Mononuclear cell (primary cell): ENCODE measurements around the gene CSNK1G1. TPM values are rescaled to one million over a fixed set of nuclear protein-coding genes. Genes with fewer than 3 reads are reported as not detected.

Experiments used
- H3K27me3 ChIP-seq: 2 replicates; pipeline ENCODE4 v1.6.0; 2011; ENCODE audit warnings: low read length, control low read depth; ENCODE audit not compliant: insufficient read depth
- H3K4me1 ChIP-seq: 2 replicates; pipeline ENCODE4 v1.5.1; 2011; ENCODE audit warnings: mild to moderate bottlenecking, low read length, control low read depth; ENCODE audit not compliant: insufficient read depth
- H3K4me3 ChIP-seq: 2 replicates; pipeline ENCODE4 v1.5.1; 2011; ENCODE audit warnings: mild to moderate bottlenecking, low read length, moderate library complexity
- H3K9me3 ChIP-seq: 2 replicates; pipeline ENCODE4 v1.5.1; 2011; ENCODE audit warnings: low read depth, mild to moderate bottlenecking, control low read depth, low read length
- total RNA-seq: library from RNA; depleted of rRNA; stranded (reverse); fragments of >200 nt; gene quantifications from one replicate; pipeline ENCODE4 v1.2.3, GENCODE V29; 2012

The CSNK1G1 gene
- total RNA-seq, 1 donor = 16.1 TPM

DNA sequence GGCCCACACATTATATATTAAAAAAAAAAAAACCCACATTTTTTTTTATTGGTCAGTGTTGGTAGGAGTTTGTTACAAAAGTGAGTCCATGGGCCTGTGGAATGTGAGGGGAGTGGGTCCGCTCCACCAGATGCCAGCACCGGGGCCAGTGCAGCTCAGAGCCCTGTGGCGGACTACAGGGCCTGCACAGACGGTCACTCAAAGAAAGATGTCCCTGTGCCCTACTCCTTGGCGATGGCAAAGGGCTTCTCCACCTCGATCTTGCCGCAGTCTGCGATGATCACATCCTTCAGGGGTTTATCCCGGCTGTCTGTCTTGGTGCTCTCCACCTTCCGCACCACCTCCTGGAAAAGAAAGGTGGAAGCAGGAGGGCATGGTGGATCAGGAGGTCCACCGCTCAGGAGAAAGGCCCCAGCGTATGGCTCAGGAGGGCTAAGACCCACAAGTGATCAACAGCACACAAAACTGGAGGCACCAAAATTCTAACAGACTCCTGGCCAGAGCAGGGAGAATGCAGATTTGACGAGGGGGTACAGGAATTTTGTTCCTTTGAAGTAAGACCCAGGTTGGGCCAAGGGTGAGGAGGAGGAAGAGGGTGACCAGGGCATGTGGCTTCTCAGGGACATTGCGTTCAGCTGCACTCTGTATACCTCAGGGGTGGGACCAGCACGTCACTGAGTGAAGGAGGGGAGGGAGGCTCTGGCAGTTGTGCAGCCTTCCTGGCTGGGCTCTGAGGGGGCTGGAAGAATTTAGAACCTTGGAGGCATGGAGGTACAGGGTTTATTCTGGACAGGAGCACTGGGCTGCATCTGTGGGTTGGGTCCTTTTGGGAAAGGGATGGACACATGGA is 199.9 kb downstream of the CSNK1G1 start:
- Histone ChIP-seq H3K4me3 (no peak overlapping the region), H3K4me1 (peaks cover 65% of the 10 kb centered on the region), H3K9me3 (no peaks in the 10 kb centered on the region), H3K27me3 (peaks cover 18% of the 10 kb centered on the region)

DNA sequence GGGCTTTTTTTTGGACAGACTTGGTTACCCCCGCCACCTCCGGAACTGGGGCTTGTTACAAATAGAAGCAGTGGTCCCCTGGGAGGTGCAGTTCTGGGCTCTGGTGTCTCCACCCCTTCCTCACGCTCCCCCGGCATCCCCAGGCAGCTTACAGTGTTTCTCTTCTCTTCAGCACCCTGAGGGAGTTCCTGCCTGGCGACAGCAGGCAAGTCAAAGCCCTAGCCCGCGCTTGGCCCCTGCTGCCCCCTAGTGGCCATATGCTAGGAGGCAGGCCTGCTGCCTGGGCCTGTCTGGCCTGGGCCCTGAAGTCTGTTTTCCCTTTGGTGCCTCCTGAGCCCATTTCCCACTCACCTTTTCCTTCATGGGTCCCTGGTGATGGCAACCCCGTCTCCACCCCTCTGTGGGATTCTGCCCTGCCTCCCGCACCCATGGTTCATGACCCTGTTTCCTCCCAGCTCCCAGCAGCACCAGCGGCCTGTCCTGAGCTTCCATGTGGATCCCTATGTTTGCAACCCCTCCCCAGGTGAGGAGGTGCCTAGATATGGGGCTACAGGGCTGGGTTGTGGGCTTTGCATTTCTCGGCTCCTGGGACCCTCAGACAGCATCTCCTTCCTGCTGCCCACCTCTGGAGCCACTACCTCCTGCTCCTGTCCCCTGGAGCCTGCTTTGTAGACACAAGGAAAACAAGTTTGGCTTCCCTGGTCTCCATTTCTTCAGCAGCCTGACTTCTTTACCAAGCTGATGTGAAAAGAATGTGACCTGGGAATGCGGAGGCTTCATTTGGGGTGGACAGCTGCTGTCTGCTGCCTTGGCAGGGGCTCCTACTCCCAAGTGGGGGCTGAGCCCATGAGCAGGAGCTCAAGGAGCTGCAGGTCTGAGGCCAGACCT is 202.2 kb downstream of the CSNK1G1 start:
- Histone ChIP-seq H3K4me1 (peaks cover 61% of the 10 kb centered on the region), H3K4me3 (peak overlapping the region; percentile 41), H3K9me3 (no peaks in the 10 kb centered on the region), H3K27me3 (peaks cover 18% of the 10 kb centered on the region)

DNA sequence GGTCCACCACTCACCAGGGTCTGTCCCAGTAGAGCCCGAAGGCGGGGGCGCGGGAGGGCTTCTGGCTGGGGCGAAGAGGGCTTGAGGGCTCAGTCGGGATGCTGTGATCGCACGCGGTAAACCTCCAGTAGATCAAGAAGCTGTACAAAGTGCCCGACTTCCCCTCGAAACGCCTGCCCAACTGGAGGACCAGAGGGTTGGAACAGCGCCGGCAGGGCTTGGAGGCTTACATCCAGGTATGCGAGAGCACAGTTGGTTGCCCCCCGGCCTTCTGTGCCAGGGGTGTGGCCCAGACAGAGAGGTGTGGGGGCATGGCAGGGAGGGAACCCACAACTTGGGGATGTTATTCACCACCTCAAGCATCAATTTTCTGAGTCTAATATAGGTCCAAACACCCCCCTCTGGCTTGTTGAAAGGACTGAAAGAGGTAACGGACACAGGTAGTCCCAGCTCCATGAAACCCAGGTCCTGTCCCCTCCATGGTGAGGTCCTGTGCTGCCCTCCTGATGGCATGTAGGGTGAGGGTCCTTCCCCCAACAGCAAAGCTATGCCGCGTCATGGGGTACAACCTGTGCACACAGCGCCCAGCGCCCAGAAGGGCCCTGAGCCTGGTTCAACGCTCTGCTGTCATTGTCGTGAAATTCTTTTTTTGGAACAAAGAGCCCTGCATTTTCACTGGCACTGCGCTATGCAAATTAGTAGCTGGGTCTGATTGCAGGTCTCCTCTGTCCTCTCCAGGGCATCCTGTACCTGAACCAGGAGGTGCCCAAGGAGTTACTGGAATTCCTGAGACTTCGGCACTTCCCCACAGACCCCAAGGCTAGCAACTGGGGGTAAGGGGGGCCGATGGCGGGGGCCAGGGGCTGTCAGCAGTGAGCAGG is 203.2 kb downstream of the CSNK1G1 start:
- Histone ChIP-seq H3K4me1 (peaks cover 53% of the 10 kb centered on the region), H3K27me3 (peaks cover 18% of the 10 kb centered on the region), H3K4me3 (peak overlapping the region; percentile 41), H3K9me3 (no peaks in the 10 kb centered on the region)

DNA sequence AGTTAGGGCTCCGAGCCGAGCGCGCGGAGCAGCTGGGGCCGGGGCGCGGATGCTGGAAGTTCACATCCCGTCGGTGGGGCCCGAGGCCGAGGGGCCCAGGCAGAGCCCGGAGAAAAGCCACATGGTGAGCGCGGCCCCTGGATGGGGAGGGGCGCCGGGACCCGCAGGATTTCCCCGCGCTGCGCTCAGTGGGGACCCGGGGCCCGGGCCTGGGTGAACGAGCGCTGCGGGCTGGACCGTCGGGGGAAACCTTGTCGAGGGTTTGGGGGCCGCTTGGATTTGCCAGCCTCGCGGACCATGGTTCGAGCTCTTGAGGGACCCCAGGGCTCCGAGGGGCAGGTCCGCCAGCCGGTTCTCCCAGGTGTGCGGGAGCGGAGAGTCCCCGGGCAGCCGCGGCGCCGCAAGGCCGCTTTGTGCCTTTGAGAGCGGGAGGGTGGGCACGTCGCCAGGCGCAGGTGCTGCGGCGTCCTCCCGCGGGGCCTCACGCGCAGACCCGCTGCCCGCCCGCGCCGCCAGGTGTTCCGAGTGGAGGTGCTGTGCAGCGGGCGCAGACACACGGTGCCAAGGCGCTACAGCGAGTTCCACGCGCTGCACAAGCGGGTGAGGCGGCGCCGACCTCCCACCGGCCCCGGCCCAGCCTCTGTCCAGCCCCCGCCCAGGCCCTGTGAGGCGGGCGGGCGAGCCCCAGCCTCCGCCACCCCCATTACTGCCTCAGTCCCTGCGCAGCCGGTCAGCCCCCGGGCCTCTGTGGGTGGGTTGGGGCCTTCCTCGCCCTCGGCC is 204.1 kb downstream of the CSNK1G1 start, which contains the start of gene SNX22:
Gene SNX22 (plus strand): TSS at position 5 of the 780 bp plus-strand sequence. CDS start 45 bp downstream, at position 50.
- Histone ChIP-seq H3K4me1 (peaks cover 52% of the 10 kb centered on the region), H3K9me3 (no peaks in the 10 kb centered on the region), H3K27me3 (peaks cover 18% of the 10 kb centered on the region), H3K4me3 (peak within 1 kb of the TSS; percentile 41)

DNA sequence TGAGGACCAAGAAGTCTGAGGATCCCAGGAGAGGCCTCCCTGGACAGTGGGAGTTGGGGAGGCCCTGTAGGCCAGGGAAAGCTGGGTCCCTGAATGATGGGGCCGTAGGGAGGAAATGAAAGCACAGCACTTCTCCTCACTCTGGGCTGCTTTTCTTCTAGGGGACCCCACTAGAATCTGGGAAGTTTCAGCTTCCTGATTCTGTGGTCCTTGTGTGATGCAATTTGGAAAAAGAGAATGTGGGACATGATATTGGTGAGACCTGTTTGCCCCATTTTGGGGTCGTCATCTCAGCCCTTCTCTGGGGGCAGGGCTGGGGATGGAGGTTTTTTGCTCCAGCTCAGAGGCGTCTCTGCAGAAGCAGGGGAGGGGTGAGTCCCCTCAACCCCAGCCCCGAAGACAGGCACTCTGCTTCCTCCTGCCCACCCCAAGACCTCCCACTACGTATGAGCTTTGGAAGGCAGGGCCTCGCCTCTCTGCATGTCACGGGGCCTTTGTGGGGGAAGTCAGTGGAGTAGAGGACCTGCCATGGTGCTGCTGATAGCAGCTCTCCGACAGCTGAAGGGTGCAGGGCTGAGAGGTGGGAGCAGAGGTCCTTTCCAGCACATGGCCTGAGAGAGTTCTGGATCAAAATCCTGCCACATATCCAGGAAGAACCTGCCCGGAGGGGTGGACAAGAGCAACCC is 205.9 kb downstream of the CSNK1G1 start:
- no peak overlapping the region for H3K4me3 ChIP-seq
- peaks cover 52% of the 10 kb centered on the region for H3K4me1 ChIP-seq
- peaks cover 18% of the 10 kb centered on the region for H3K27me3 ChIP-seq
- no peaks in the 10 kb centered on the region for H3K9me3 ChIP-seq

DNA sequence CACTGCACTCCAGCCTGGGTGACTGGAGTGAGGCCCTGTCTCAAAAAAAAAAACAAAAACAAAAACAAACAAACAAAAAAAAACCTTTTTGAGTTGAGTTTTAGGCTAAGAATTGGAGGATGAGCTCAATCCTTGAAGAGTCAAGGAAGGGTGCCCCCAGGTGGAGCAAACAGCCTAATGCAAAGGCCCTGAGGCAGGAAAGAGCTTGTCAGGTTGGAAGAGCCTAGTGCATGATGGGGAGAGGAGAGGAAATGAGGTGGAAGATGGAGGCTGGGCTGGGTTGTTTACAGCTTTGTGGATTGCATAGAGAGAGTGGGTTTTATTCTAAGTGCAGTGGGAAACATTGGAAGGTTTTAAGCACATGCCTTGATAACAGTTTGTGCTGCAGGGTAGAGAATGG is 206.5 kb downstream of the CSNK1G1 start:
- Histone ChIP-seq H3K4me3 (no peak overlapping the region), H3K9me3 (no peaks in the 10 kb centered on the region), H3K4me1 (peaks cover 50% of the 10 kb centered on the region)

DNA sequence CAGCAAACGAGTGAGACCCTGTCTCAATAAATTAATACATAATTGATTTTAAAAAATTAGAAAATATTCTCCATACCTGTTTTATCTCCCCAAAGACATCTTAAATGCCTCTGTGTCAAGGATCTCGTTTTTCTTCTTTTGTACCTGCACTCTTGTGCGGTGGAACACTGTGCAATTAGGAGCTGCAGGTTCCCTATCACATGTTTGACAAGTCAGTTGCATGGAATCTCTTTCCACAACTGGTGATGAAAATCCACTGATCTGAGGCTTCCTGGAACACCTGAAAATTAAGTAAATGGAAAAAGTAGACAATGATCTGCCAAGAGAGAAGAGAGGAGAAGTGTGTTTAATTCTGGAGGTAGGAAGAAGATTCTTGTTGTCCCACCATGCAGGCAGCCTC is 207.4 kb downstream of the CSNK1G1 start:
- Histone ChIP-seq H3K4me1 (peaks cover 41% of the 10 kb centered on the region), H3K9me3 (no peaks in the 10 kb centered on the region), H3K4me3 (no peak overlapping the region), H3K27me3 (peaks cover 18% of the 10 kb centered on the region)

More for the DNA sequence above, 206.5 kb downstream of the CSNK1G1 start:
- peaks cover 18% of the 10 kb centered on the region for H3K27me3 ChIP-seq

DNA sequence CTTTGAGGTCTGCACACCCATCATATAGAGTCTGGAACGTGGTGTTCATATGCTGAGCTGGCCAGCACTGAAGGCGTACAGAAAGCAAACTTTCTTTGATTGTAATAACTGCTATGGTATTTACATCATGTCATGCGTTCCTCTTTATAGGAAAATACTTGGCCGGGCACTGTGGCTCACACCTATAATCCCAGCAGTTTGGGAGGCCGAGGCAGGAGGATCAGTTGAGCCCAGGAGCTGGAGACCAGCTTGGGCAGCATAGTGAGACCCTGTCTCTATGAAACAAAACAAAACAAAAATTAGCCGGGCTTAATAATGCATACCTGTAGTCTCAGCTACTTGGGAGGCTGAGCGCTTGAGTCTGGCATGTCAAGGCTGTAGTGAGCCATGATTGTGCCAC is 207.8 kb downstream of the CSNK1G1 start:
- Histone ChIP-seq H3K4me3 (no peak overlapping the region), H3K27me3 (peaks cover 16% of the 10 kb centered on the region), H3K4me1 (peaks cover 37% of the 10 kb centered on the region), H3K9me3 (no peaks in the 10 kb centered on the region)

DNA sequence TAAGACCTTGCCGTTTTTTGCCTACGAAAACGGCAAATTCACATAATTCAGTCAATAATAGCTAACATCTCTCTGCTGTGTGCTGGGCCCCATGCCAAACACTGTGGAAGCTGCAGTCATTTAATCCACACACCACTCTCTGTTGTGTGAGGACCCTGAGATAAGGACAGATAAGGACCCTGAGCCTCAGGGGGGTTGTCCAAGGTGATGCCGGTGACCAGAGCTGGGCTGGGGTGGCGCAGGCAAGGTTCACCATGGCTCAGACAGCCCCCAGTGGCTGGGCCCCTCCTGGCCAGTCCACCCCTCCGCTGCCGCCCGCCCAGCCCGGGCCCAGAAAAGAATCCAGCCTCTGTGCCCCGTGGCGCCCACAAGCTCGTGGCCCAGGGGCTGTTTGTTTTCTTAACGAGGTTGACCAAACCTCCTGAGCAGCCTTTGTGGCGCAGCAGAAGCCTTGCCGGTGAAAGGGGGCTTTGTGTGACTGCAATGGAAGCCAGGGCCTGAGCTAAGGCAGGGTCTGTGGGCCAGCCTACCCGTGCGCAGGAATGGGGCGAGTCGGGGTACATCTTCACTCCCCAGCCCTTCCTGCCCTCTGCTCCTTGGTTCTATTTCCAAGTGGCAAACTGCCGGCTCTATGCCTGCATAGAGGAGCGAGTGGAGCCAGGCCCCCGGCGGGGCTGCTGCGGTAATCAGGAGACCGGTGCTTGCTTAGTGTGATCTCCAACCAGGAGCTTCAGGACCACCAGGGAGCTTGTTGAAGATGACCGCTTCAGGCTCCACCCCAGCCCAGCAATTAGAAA is 208.9 kb downstream of the CSNK1G1 start:
- Histone ChIP-seq H3K4me1 (peaks cover 27% of the 10 kb centered on the region), H3K9me3 (no peaks in the 10 kb centered on the region), H3K4me3 (no peak overlapping the region), H3K27me3 (peaks cover 5% of the 10 kb centered on the region)

DNA sequence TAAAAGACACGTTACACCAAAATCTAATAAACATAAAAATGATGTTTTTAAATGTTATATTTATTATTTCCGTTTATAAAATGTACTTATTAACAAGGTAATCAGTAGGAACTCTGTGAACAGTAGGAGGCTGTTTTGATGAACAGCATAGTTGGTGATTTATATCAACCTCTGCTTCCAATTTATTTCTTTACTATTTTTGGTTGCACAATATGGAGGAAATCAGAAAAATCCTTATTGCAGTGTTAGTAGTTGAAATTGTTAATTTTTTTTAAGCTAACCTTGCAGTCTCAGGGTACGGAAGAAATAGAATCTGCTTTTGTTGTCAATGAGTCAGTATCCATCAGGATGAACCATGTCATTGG is 209.5 kb downstream of the CSNK1G1 start:
- H3K27me3 ChIP-seq = no peaks in the 10 kb centered on the region
- no peaks in the 10 kb centered on the region for H3K9me3 ChIP-seq
- H3K4me1 ChIP-seq = peaks cover 21% of the 10 kb centered on the region
- no peak overlapping the region for H3K4me3 ChIP-seq

DNA sequence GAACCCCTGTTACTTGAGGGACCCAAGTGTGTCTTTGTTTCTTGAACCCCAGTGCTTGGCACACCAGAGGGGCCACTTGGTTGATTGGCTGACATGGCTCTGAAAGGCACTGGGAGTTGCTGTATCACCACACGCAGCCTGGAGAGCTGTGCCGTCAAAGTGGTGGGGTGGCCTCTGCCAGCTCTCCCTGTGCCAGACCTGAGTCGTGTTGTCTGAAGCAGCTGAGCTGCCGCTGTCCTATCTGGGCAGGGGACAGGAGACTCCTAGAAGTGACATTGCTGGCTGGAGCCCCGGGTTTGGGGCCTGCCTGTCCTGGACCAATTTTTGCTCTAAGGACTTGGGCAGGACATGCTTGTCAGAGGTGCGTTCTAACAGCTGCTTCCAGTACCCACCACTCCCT is 209.9 kb downstream of the CSNK1G1 start:
- H3K4me1 ChIP-seq = peaks cover 18% of the 10 kb centered on the region
- H3K9me3 ChIP-seq = no peaks in the 10 kb centered on the region
- no peak overlapping the region for H3K4me3 ChIP-seq
- no peaks in the 10 kb centered on the region for H3K27me3 ChIP-seq

DNA sequence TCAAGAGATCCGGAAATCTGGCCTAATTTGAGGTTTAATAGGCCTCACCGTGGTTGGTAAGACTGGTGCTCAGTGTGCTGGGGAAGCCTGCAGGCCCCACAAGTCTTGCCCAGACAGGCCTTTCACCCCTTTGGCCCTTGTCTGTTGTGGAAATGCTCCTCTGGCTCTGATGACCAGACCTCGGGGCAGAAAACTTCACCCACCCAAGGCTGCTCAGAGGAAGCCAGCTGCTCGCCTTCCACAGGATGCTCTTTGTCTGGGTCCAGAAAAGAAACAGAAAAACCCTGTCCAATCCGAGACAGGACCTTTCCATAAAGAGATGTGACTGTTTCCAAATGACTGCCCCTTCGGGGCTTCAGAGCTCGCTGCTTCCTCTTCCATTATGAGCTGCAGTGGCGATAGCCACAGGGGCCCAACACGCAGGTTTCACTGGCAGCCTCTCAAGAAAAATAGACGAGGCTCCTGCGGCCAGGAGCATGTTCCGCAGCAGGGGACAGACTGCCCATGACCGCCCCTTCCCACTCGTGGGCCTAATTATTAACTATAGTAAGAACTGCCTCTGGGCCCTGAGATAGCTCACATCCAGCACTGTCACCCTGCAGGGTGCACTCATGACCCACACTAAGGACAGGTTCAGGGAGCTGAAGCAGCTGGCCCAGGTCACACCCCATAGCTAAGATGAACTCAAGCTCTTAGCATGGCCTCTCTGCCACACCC is 211.2 kb downstream of the CSNK1G1 start:
- Histone ChIP-seq H3K4me3 (no peak overlapping the region), H3K4me1 (peaks cover 5% of the 10 kb centered on the region), H3K9me3 (no peaks in the 10 kb centered on the region), H3K27me3 (no peaks in the 10 kb centered on the region)
